WTC11 (cell line): ENCODE measurements around the gene TEX13D. TPM values are rescaled to one million over a fixed set of nuclear protein-coding genes. Genes with fewer than 3 reads are reported as not detected.

ENCODE experiments used
- total RNA-seq: library from RNA; stranded (reverse); gene quantifications from 3 replicates; pipeline ENCODE4 v1.2.3, GENCODE V29; 2021

The TEX13D gene
- total RNA-seq, 1 experiment from 2014 or later, result not detected

Other genes with a start within 250 kb of the TEX13D start
- gene SH2D1A, start 13.9 kb downstream of the TEX13D start, total RNA-seq, result 0.24 TPM in 1 of 3 replicates, not detected in the others